HG03196 (cell line): ENCODE data around the gene TMEM11.

Source experiments
- ATAC-seq: cut with Tn5 transposase; IDR thresholded peaks from one replicate; pipeline ENCODE4 v1.9.1; 2021; ENCODE audit not compliant: unreplicated experiment

TMEM11 gene

GRCh38 chr17:21214015-21214776 is at the start of gene TMEM11:
Gene TMEM11 (minus strand): TSS chr17:21214161. CDS start chr17:21214152, 9 bp downstream.
- peak; percentile 86 for ATAC-seq

GRCh38 chr17:21263376-21263775 is 49.4 kb upstream of the TMEM11 start:
- ATAC-seq = no peak

- ATAC-seq = no peak
Observed at GRCh38 chr17:21262259-21262993, 48.5 kb upstream of the TMEM11 start.

GRCh38 chr17:21258593-21258992 is 44.6 kb upstream of the TMEM11 start:
- ATAC-seq = no peak

- no peak for ATAC-seq
Observed at GRCh38 chr17:21253646-21254441, 39.9 kb upstream of the TMEM11 start.

GRCh38 chr17:21252796-21253645 is 39.1 kb upstream of the TMEM11 start, which contains the start of gene NATD1:
Gene NATD1 (minus strand): TSS chr17:21253410. CDS start chr17:21253264, 146 bp downstream.
- ATAC-seq = peak; percentile 63

GRCh38 chr17:21252289-21252795 is 38.4 kb upstream of the TMEM11 start:
- no peak for ATAC-seq

GRCh38 chr17:21251337-21252010 is 37.5 kb upstream of the TMEM11 start:
- no peak for ATAC-seq

- ATAC-seq = no peak
Observed at GRCh38 chr17:21250854-21251253, 36.9 kb upstream of the TMEM11 start.

GRCh38 chr17:21249920-21250703 is 36.2 kb upstream of the TMEM11 start:
- no peak for ATAC-seq

GRCh38 chr17:21249086-21249795 is 35.3 kb upstream of the TMEM11 start:
- ATAC-seq = no peak

GRCh38 chr17:21248500-21248899 is 34.5 kb upstream of the TMEM11 start:
- no peak for ATAC-seq

GRCh38 chr17:21247552-21248258 is 33.7 kb upstream of the TMEM11 start:
- no peak for ATAC-seq

- ATAC-seq = no peak
Observed at GRCh38 chr17:21246698-21247097, 32.7 kb upstream of the TMEM11 start.

GRCh38 chr17:21245639-21246084 is 31.7 kb upstream of the TMEM11 start:
- no peak for ATAC-seq

- no peak for ATAC-seq
Observed at GRCh38 chr17:21243516-21244303, 29.7 kb upstream of the TMEM11 start.
